Measurements from ENCODE around the gene PLD1.
"Not testable (repeated sequence)": the region's sequence is repeated elsewhere in the genome, so short reads cannot be mapped to it uniquely, and the experiment has no call there.

Gene PLD1, protein sequence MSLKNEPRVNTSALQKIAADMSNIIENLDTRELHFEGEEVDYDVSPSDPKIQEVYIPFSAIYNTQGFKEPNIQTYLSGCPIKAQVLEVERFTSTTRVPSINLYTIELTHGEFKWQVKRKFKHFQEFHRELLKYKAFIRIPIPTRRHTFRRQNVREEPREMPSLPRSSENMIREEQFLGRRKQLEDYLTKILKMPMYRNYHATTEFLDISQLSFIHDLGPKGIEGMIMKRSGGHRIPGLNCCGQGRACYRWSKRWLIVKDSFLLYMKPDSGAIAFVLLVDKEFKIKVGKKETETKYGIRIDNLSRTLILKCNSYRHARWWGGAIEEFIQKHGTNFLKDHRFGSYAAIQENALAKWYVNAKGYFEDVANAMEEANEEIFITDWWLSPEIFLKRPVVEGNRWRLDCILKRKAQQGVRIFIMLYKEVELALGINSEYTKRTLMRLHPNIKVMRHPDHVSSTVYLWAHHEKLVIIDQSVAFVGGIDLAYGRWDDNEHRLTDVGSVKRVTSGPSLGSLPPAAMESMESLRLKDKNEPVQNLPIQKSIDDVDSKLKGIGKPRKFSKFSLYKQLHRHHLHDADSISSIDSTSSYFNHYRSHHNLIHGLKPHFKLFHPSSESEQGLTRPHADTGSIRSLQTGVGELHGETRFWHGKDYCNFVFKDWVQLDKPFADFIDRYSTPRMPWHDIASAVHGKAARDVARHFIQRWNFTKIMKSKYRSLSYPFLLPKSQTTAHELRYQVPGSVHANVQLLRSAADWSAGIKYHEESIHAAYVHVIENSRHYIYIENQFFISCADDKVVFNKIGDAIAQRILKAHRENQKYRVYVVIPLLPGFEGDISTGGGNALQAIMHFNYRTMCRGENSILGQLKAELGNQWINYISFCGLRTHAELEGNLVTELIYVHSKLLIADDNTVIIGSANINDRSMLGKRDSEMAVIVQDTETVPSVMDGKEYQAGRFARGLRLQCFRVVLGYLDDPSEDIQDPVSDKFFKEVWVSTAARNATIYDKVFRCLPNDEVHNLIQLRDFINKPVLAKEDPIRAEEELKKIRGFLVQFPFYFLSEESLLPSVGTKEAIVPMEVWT

DNA sequence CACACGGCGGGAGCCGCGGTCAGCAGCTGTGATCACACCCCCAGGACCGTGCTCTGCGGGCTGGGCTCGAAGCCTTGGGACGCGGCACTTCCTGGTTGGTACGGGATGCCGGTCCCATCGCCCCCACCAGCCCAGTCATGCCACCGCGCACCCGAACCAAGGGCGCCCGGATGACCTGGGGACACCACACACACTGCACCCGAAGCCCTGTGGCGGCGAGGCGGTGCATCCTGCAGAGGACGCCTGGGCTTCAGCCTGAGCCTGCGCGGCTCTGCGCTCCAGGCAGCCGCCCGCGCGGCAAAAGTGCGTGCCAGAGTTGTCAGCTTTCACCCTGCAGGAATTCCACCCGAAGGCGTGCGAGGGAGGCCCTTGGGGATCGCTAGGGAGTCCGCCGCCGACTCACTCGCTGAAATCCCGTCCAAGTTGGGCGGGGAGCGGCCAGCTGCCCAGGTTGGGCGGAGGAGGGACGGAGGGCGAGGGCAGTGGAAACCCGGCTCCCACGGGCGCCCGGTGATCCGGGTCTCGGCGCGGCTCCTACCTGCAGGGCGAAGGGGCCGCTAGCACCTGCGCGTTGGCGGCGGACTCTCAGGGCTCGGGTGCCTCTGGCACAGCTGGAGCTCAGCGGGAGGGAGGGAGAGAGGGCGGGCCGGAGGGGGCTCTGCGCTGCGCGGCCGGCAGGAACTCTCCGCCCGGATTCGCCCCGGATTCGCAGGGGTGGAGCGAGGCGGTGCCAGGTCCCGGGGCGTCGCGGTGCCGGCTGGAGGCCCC is at the start of gene PLD1:
TSS of gene PLD1 (minus strand) at position 623 of the 768 bp plus-strand sequence. CDS start 72,432 bp downstream, outside the sequence.
- peak; percentile 65 for DNase-seq

DNA sequence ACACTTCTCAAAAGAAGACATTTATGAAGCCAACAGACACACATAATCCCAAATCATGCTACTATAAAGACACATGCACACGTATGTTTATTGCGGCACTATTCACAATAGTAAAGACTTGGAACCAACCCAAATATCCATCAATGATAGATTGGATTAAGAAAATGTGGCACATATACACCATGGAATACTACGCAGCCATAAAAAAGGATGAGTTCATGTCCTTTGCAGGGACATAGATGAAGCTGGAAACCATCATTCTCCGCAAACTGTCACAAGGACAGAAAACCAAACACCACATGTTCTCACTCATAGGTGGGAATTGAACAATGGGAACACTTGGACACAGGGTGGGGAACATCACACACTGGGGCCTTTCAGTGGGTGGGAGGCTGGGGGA is 48.5 kb upstream of the PLD1 start:
- not testable (repeated sequence) for DNase-seq

DNA sequence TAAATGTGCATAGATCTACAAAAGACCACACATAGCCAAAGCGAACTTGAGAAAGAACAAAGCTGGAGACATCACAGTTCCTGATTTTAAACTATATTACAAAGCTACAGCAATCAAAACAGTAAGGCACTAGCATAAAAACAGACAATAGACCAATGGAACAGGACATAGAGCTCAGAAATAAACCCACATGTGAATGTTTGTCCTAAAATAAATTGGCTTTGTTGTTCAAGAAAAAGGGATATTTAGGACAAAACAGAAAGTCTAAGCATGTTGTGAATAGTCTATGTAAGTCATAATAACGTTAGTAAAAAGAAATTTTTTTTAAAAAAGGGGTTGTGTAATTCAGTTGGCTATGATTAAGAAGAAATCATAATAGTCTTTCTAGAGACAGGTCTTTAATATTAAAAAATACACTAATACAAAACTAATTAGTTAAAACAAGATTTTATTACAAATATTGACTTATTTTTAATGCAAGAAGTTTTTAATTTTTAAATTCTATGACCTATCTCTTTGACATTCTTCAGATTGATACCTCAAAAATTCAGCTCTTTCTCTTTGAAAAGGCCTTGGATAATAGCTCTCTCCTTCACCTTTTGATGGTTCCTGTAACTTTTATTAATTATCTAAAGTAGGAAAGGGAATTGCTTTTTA is 44.5 kb upstream of the PLD1 start:
- DNase-seq: no peak

DNA sequence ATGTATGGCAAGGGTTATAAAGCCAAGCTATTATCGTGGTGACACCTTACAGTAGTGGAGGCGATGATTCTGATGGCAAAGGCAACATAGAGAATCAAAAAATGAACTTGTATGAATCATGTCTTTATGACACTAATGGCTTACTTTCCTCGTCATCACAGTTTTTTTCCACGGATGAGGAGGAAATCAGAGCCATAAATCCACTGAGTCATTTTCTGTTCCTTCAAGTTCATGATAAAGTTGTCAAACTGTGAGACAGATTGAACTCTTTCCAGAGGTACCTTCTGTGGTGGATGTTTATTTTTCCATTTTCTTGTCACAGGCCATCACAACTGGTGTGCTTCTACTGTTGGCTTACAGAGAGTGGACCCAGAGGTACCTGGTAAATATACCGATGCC is 41.4 kb upstream of the PLD1 start:
- no peak for DNase-seq

DNA sequence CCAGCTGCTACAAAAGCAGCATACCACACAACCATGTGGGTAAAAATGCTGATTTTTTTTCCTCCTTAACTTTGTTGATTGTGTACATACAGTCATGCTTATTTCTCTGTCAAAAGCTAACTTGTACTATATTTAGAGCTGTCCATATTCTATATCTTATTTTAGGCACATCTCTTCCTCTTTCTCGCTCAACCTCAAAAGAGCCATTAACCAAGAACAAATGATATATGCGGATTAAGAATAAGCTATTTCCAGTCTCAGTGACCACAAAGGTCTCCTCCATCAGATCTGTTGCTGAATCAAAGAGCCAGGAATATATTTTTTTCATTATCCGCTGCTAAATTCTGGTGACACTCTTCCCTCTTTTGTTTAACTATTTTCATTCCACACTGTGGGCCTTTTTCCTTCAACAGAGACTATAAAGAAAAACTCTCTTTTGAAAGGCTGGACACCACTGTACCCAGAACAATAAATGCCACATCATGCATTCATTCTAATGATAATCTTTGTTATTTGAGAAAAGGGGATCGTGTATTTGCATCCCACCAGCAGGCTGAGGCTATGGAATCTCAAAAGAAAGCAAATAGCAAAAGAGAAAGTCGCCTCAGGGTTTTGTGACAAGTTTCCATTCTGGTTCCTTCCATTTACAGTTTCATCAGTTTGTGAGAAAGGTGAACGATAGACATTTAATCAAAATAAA is 40.8 kb upstream of the PLD1 start:
- DNase-seq: no peak

DNA sequence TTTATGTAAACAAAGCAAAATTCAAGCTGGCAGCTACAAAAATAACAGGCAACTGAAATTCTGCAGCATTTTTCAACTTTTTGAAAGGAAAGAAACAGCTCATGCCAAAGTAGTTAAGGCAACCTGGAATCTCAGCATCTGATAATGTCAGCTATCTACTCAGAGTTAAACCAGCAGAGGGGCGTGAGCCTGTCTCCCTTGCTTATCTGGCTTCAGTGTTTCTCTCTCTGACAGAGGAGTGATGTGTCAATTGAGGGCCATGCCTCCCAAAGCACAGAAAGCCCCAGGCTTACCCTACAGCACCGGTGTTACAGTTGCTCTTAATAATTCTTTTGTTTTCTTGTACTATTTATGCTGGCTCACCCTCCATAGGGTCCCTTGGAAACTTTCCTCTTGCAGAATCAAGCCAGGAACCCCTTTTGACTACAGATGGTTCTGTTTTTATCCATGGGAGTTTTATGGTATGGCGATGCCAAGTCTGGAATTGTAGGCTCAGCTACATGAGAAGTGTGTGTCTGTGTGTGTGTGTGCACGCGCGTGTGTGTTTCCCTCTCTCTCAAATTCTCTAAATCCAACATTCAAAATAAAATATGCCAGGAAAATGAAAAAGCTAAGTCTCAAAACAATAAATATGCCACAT is 40.2 kb upstream of the PLD1 start:
- no peak for DNase-seq

DNA sequence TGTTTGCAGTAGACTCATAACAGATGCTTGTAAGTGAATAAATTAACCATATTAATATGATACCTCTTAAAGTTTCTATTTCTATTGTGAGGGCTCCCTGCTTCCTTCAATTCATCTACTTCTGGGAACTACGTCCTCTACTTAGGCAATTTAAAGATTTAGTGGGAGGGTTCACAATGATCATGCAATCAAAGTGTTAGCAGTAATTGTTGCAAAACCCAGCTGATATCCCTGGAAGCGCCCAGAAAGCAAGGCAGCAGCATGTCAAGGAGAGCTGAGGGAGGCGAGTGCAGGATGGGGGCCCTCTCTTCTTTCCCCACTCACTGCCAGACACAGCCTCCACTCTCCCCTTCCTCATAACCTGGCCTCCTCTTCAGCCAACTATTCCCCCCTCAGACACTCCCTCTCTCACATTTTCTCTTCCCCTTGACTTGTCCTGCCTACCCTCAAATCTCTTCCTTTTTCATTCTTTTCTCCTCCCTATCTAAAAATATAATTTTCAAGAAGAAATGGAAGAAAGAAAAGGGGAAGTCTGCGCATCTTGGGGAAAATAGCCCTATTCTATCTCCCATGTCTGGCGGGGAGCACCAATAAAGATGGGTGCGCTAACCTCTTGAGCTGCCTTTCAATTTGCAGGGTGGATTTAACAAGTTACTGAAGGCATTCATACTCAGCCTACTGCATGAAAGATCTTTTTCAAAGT is 39.5 kb upstream of the PLD1 start:
- no peak for DNase-seq

DNA sequence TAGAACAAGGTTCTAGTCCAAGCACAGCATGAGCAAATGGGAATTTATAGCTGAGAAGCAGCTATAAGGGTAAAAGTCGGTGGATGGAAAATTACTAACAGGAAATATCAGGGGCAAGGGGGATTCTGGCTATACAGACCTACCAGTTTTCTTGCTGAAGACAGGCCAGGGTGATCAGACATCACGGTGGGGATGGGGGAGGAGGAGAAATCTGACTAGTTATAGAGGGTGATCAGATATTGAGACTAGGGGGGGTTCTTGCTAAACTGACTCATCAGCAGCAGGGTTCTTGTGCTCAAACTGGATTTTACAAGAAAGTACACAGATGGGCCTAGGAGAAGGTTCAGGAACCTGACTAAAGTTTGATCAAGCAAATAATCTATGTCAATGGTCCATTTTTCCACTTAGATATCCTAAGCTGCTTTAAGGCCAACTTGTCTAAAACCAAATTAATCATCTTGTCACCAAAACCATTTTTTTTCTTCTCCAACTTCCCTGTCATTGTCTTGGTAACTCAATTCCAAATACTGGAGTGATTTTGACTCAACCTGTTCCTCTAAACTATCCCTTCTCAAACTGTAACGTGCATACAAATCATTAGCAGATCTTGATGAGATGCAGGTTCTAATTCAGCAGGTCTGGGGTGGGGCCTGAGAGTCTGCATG is 37.4 kb upstream of the PLD1 start:
- DNase-seq: no peak

DNA sequence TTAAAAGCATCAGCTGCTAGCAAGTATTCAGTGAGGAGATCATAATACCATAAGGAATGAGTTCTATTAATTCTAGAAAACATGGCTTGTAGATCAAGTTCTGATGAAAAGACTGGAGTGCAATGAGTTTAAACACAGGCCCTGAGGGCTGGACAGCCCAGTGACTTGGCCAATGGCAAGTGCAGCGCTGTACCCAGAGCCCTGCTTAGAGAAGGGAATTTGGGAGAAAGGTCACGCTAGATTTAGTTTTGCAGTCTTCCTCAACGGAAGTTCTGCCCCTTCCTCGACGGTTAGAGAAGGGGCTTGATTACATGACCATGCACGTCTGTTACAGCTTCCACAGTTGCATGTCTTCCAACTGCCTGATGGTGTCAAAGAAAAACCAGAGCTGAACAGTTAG is 36.9 kb upstream of the PLD1 start:
- DNase-seq: no peak

DNA sequence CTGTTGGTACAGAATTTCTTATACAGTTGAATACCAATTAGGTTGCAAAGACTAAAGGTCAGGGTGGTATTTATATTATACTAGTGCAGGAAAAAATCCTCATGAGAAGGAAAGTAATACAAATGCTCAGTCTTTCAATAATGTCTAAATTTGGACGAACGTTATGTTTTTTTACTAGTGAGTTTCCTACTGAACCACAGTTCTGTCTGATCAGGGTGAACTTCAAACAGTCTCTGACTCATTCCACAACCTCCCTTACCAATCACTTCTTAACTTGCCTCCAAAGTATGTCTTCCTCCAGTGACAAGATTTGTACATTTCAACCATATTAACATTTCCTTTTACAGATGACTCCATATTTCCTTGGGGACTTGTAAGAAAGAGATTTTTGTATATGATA is 36.3 kb upstream of the PLD1 start:
- no peak for DNase-seq

DNA sequence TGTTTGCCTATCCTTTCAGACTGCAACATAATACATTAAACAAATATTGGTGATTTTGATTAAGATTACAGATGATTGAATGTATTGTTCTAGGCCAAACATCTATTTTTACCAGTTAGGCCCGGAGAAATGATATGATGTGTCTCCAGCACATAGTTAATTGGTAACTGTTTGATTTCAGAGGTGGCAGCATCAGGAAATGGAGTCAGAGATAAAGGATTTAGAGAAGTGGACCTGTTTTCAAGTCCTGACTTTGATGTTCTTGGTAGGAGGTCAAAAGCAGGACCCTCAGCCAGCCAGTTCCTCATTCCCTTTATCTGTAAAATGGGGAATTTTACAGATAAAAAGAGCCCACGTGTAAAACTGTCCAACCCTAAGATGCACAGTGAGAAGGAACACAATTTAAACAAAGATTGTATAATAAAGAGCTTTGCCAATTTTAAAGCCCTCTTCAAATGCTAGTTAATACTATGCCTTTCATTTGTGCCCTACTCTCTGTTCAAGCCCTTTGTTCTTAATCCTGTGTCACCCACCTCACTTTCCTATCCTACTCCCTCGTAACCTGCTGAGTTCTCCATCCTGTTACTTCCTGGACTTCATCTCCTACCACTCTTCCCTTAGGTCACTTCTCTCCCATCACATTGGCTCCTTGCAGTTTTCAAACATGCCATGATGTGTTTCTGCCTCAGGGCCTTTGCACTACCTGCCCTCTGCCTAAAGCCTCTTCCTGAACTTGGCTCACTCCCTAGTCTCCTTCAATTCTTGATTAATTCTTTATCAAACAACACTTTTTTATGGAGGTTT is 35.4 kb upstream of the PLD1 start:
- DNase-seq: no peak

DNA sequence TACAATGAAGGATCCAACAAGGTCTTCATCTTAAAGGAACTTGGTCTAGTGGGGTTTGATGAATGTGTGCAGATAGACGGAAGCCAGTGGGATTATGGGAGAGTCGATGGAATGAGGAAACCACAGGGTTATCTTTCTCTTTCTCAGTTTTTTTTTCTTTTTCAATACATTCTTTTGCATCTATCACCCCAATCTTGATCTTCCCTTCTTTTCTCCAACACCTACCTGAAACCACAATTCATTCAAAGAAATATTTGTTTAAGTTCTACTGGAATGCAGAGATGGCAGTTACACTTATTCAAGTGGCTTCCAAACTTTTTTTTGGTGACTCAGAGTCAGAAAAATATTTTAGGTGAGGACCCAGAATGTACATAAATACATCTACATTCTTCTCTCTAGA is 34.6 kb upstream of the PLD1 start:
- DNase-seq: no peak

DNA sequence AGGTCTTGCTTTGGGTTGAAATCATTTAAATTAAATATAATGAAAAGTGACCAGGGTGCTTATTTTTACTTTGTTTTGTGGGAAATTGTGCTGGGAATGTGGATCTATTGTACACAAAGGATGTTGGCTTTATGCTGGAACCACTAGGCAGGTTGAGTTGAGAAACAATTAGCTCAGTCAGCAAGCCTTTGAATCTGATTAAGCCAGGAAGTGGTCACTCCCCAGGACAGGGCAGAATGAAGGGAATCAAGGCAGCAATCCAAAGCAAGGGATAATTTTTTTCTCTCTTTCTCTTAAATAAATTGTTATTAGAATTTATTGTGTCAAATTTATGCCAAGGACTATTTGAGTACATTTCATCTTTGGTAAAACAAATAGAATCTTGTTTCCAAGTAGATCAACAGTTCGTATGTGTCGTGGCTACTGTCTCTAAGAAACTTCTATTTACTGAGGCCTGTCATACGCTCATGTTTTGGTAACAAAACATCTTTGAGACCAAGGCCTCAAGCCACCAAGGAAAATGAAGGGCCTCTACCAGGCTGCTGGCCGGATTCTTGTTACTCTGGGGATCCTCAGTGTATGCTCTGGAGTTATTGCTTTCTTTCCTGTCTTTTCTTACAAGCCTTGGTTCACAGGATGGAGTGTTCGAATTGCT is 32.7 kb upstream of the PLD1 start, which contains the start of gene TMEM212:
TSS of gene TMEM212 (plus strand) at position 486 of the 655 bp plus-strand sequence. CDS start at position 521, 35 bp downstream.
- DNase-seq: no peak

DNA sequence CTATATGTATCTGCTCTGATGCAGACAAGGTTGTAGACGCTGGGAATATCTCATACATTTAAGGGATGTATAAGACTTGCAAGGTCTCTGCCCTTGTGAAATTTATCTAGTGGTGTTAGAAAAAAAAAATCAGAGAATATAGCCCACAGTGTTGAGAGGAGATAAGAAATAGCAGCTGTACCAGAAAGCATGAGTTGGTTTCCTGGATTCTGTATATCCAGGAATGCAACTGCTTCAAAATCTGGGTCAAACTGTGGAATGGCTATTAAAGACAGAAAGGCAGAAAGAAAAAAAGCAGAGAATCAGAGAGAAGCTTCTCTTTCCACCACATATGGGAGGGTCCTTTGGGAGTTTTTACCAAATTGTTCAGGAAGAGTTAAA is 31.3 kb upstream of the PLD1 start:
- no peak for DNase-seq

DNA sequence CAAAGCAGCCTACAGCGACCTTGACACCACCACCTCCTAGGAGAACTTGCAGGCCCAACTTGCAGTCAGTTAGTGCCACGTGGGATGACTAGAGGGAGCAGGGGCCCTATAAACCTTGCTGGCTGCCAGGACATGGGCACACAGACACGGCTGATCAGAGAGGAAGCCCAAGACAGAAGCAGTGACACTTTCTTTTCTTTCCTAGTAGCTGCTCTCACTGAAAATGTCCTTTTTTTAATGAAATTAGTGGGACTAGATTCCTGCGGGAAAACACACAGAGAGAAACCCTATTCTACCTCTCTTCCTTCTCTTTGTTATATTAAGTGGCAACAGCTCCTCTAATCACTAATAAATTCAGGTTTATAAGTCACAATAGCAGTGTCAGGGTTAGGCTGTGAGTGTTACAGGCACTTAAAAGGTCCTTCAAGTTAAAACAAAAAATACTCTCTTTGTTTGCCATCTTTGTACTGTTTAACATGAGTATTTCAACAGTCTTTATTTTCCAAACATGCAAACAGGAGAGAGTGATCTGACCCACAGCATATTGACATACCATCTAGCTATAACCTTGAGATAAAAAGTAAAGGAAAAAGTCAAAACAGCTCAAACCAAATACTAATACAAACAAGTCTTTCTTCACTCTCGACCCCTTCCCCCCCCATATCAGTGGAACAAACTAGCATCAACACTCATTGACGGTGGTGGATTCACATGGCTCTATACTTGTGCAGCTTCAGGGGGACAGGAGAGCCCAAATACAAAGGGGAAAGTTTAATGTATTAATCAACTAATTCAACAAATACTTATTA is 30.7 kb upstream of the PLD1 start:
- no peak for DNase-seq

DNA sequence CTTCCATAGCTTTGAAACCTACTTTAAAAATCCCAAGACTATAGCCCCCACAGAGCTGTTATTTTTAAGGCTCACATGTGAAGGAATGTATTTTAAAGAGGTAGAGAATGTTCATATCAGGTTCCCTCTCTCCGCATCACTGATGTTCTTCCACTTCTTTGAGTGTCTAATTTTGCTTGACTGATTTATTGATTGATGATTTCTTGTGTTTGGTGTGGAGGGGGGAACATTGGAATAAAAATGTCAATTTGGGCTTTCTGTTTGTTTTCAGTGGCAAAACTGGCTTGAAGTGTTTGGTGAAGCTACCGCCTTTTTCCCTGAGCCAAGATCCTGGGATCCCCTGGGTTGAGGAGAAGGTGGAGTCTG is 30.1 kb upstream of the PLD1 start:
- DNase-seq: no peak

DNA sequence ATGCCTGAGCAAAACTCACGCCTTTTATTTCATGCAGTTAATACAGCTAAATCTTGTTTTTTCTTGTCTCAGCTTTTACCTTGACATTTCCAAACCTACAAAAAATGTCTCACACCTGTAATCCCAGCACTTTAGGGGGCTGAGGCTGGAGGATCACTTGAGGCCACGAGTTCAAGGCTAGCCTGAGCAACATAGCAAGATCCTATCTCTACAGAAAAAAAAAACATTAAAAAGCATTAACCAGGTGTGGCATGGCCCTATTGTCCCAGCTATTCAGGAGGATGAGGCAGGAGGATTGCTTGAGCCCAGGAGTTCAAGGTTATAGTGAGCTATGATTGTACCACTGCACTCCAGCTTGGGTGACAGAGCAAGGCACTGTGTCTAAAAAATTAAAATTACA is 29.0 kb upstream of the PLD1 start:
- DNase-seq: no peak

All from stimulated activated CD8-positive, alpha-beta memory T cell treated with anti-CD3 and anti-CD28 coated beads, Interleukin-4, amount 100 ng/mL, for 48 hours (primary cell).